Spinal cord (tissue), 10 donors: Measurements from ENCODE around the gene AP1M2. TPM values are rescaled to one million over a fixed set of nuclear protein-coding genes. Genes with fewer than 3 reads are reported as not detected.
"Not testable (repeated sequence)": the region's sequence is repeated elsewhere in the genome, so short reads cannot be mapped to it uniquely, and the experiment has no call there.

Experiments used
- DNase-seq, 6 donors: peaks; one replicate each; pipeline versions ENCODE4 v3.0.0 to v3.0.0-alpha.2; 2013 to 2015; ENCODE audit warnings: low spot score in 6 of 6, low read depth in 4 of 6
- H3K27ac ChIP-seq: one replicate; pipeline ENCODE4 v1.5.1; 2013; ENCODE audit warnings: low read depth, low read length, control low read depth
- H3K27me3 ChIP-seq: one replicate; pipeline ENCODE4 v1.6.1; 2013; ENCODE audit warnings: low read length; ENCODE audit not compliant: control insufficient read depth, insufficient read depth
- H3K36me3 ChIP-seq: one replicate; pipeline ENCODE4 v1.6.1; 2013; ENCODE audit warnings: low read length; ENCODE audit not compliant: control insufficient read depth, insufficient read depth
- H3K4me1 ChIP-seq: one replicate; pipeline ENCODE4 v1.6.1; 2013; ENCODE audit warnings: low read length; ENCODE audit not compliant: control insufficient read depth, insufficient read depth
- H3K4me3 ChIP-seq: one replicate; pipeline ENCODE4 v1.5.1; 2013; ENCODE audit warnings: low read depth, low read length, control low read depth
- H3K9me3 ChIP-seq: one replicate; pipeline ENCODE4 v1.6.1; 2013; ENCODE audit warnings: low read length; ENCODE audit not compliant: control insufficient read depth, insufficient read depth
- WGBS: methylation state at CpG from one replicate; pipeline ENCODE4 v1.1.5; 2013; ENCODE audit warnings: missing lambda C conversion rate; ENCODE audit not compliant: insufficient coverage; 5-methylcytosine and 5-hydroxymethylcytosine counted together
- polyA plus RNA-seq, 2 donors: library from polyadenylated mRNA; unstranded; fragments of 120-200 nt; gene quantifications; one replicate each; pipeline ENCODE4 v1.2.1, GENCODE V29; 2013; ENCODE audit not compliant: insufficient read length in 2 of 2
- total RNA-seq, 2 donors: library from RNA; depleted of rRNA in 1 of 2; stranded (reverse); fragments of 120-200 nt in 1 of 2; fragments of >200 nt in 1 of 2; gene quantifications; one replicate each; pipeline versions ENCODE4 v1.2.3 to v1.2.4, GENCODE V29; 2013 to 2014
- donor health status: healthy.

Gene AP1M2
- total and polyA plus RNA-seq, 4 donors, result 0.30 to 1.2 (median 0.97) TPM

DNA sequence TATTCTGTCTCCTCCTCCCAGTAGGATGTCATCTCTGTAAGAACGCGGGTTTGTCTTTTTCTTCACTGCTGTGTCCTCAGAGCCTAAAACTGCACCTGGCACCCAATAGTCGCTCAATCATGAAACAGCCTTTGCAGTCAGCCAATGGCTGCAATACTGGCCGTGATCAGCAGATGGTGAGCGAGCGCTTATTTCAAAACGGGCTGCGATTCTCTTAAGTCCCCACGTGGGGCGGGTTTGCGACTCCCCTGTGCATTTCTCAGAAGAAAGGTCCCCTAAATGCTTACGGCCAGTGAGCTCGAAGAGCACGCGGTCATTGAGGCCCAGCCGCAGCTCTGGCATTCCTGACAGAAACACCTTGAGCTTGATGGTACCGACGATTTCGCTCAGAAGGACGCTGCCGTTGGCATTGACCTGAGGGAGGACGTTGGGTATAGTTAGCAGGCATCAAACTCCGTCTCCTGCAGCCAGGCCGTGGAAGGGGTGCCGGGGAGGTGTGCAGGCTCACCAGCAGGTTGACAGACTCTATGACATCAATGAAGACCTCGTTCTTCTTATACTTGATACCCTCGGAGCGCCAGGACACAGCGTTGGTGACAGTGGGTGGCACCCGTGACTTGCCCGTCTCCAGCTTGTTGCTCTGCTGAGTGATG is 6.0 kb downstream of the AP1M2 start:
- Histone ChIP-seq H3K36me3 (no peaks in the 10 kb centered on the region), H3K9me3 (no peaks in the 10 kb centered on the region), H3K4me3 (no peak overlapping the region), H3K27ac (no peak overlapping the region), H3K27me3 (peaks cover 5% of the 10 kb centered on the region), H3K4me1 (peaks cover 6% of the 10 kb centered on the region)
- peak in 5 of 6 donors; percentile 83 to 97 (median 86) for DNase-seq
- WGBS, result 23% methylated on average over 27 of the region's 31 CpGs

DNA sequence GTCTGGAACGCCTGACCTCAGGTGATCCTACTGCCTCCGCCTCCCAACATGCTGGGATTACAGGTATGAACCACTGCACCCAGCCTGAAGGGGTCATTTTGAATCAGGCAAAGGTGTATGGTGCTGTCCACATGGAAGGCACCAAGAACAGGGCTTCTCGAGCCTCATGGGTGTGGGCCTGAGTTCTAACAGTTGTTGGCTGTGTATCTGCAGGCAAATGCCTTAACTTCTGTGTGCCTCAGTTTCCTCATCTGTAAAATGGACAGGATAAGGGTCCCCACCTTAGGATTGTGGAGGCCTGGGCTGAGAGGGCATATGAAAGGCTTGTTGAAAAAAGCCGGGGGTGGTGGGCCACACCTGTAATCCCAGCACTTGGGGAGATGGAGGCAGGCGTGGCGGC is 9.2 kb downstream of the AP1M2 start:
- Histone ChIP-seq H3K9me3 (no peaks in the 10 kb centered on the region), H3K27me3 (no peaks in the 10 kb centered on the region), H3K27ac (no peak overlapping the region), H3K4me1 (peaks cover 6% of the 10 kb centered on the region), H3K36me3 (no peaks in the 10 kb centered on the region), H3K4me3 (no peak overlapping the region)
- no peak for DNase-seq
- WGBS, result 99% methylated on average over 6 of the region's 6 CpGs

DNA sequence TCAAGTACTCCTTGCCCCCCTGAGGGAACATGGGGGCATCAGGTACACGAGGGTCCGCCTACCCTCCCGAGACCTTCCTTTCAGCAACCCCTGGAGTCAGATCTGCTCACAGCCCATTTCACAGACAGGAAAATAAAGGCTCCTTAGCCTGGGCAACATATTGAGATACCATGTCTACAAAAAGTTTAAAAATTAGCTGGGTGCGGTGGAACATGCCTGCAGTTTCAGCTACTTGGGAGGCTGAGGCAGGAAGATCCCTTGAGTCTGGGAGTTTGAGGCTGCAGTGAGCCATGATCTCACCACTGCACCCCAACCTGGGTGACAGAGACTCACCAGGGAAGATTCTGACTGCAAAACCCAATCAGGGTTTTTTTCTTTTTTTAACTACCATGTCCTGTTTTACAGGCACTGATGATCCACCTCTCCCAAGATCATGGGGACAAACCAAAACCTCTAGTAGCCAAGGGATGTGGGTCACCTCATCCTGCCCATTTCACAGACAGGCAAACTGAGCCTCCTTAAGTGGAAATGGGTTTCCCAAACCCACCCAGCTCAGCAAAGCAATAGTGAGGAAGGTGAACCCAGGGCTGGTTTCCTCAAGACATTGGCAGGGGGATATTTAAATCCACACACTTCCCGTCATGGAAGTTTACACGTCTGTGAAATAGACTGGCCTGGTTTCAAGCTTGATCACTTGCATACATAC is 11.9 kb downstream of the AP1M2 start:
- 97% methylated on average over 3 of the region's 6 CpGs for whole genome bisulfite sequencing
- Histone ChIP-seq H3K36me3 (no peaks in the 10 kb centered on the region), H3K4me3 (no peak overlapping the region), H3K9me3 (no peaks in the 10 kb centered on the region), H3K4me1 (peaks cover 10% of the 10 kb centered on the region), H3K27me3 (no peaks in the 10 kb centered on the region), H3K27ac (no peak overlapping the region)
- DNase-seq, result no peak

DNA sequence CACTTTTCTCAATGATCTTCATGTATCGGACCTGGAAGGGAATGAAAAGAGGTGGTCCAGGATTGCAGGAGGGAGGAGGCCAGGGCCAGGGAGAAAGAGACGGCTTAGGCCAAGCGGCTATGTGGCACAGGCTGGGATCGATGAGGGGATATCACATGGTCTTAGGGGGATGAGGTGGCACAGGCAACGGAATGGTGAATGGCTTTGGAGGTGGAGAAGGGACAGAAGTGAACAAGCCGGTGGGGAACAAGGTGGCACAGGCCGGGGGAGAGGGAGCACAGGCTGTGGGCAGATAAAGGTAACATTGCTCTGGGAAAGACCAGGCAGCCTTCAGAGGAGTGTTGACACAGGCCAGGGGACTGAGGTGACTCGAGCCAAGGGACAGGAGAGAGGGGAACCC is 12.7 kb downstream of the AP1M2 start:
- 79% methylated on average over 8 of the region's 8 CpGs for WGBS
- no peak for DNase-seq
- no peak overlapping the region for H3K4me3 ChIP-seq
- no peaks in the 10 kb centered on the region for H3K27me3 ChIP-seq
- H3K27ac ChIP-seq, result no peak overlapping the region
- H3K36me3 ChIP-seq, result no peaks in the 10 kb centered on the region
- H3K9me3 ChIP-seq, result no peaks in the 10 kb centered on the region
- peaks cover 17% of the 10 kb centered on the region for H3K4me1 ChIP-seq

DNA sequence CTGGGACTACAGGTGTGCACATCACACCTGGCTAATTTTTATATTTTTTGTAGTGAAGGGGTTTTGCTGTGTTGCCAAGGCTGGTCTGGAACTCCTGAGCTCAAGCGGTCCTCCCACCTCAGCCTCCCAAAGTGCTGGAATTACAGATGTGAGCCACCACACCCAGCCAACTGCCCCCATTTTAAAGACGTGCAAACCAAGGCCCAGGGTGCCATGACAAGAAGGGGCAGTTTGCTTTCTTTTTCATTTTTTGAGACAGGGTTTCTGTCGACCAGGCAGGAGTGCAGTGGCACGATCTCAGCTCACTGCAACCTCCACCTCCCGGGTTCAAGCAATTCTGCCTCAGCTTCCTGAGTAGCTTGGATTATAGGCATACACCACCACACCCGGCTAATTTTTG is 13.3 kb downstream of the AP1M2 start:
- WGBS, result 95% methylated on average over 3 of the region's 6 CpGs

DNA sequence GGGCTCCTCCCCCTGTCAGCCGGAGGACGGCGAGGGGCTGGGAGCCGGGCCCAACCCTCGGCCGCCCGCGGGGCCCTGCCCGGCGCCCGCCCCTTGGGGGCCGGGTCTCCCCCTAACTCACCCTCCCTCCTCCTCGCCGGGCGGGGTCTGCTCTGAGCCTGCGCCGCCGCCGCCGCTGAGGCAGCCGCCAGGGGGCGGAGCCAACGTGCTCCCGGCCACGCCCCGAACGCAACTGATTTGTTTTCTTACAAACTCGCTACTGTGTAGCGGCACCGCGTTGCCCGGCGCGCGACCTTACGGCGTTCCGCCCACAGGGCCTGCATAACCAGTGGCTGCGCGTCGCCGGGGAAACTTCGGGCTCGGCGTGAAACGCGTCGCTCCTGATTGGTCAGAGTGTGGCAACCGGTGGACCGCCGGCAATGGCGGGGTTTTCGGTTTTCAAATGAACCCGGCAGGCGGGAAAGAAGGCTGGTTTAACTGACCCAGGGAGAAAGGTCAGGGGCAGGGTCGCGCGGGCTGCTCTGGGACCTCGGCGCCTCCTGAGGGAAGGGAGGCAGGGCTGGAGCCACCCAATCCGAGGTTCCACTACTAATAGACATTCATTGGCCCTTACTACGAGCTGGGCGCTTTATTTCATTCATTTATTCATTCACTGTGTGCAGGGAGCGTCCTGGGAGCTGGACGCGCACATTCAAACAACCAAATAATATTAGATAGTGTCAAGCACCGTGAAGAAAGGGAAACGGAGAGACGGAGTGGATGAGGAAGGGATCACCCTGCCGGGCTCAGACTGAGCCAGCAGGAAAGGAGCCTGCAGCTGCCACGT is 18.1 kb downstream of the AP1M2 start, which contains the start of gene CDKN2D:
Gene CDKN2D, minus strand, starts transcription at position 154 of the 826 bp plus-strand sequence. CDS start 326 bp downstream, outside the sequence.
- DNase-seq, result peak; percentile 97 to 100 (median 98)
- H3K4me3 ChIP-seq, result peak within 1 kb of the TSS; percentile 68
- peaks cover 50% of the 10 kb centered on the region for H3K4me1 ChIP-seq
- H3K36me3 ChIP-seq, result peaks cover 9% of the 10 kb centered on the region
- H3K9me3 ChIP-seq, result no peaks in the 10 kb centered on the region
- under 1% methylated on average over 66 of the region's 71 CpGs for WGBS
- H3K27me3 ChIP-seq, result no peaks in the 10 kb centered on the region
- peak within 1 kb of the TSS; percentile 65 for H3K27ac ChIP-seq

More for the DNA sequence above, 13.3 kb downstream of the AP1M2 start:
- not testable (repeated sequence) for DNase-seq, H3K36me3 ChIP-seq, H3K4me3 ChIP-seq, H3K27ac ChIP-seq, H3K27me3 ChIP-seq, H3K9me3 ChIP-seq
- peaks cover 21% of the 10 kb centered on the region for H3K4me1 ChIP-seq

DNA sequence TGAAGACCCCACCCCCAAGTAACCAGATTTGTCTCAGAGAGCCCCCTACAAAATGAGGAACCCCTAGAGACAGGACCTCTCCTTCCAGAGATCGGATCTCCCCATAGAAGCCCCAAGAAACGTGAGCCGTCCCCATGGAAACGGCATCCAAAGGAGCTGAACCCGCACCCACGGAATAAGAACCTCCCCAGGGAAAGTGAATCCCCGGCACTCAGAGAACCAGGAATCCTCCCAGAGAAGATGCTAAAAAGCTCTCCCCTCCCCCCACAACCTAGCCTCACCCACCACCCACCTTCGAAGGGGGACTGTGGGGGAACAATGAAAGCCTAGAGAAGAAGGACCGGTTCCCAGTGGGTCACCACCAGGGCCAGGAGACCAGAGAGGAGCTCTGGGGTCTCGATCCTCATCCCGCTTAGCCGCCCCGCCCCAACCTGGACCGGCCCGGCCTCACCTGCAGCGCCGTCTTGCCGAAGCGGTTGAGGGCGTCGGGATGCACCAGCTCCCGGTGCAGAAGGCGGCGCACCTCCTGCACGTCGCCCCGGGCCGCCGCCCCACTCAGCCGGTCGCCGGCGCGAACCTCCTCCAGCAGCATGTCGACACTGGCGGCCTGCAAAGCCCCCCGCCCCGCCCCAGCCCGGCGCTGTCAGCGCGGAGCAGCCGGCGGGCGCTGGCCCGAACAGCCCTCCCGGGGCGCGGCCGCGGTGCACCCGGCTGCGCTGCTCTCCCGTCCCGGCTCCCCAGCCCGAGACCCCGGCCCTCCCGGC is 18.9 kb downstream of the AP1M2 start:
- peak in 2 of 6 donors; percentile 54 to 61 for DNase-seq
- Histone ChIP-seq H3K4me3 (peak overlapping the region; percentile 68), H3K36me3 (peaks cover 9% of the 10 kb centered on the region), H3K4me1 (peaks cover 50% of the 10 kb centered on the region), H3K27ac (peak overlapping the region; percentile 35), H3K27me3 (no peaks in the 10 kb centered on the region), H3K9me3 (no peaks in the 10 kb centered on the region)
- WGBS, result under 1% methylated on average over 56 of the region's 58 CpGs

DNA sequence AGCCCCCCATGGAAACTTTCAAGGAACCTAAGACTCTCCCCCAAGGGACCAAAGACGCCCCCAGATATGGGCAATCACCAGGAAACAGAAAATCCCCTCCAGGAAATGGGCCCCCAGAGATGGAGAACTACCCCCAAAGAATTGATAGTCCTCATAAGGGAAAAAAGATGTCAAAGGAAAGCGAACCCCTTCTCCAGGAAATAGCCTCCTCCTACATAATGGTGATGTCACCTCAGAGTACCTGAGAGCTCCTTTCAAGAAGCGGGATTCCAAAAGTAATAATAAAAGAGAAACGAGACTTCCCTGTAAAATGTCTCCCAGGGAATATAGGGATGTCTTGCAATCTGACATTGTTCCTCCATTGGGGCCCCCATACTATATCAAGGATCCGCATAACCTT is 19.5 kb downstream of the AP1M2 start:
- Histone ChIP-seq H3K4me1 (peaks cover 48% of the 10 kb centered on the region), H3K9me3 (no peaks in the 10 kb centered on the region), H3K36me3 (peaks cover 9% of the 10 kb centered on the region), H3K27ac (no peak overlapping the region), H3K4me3 (peak overlapping the region; percentile 68), H3K27me3 (no peaks in the 10 kb centered on the region)
- DNase-seq, result peak in 1 of 6 donors; percentile 12
- WGBS, result 20% methylated on average over 2 of the region's 5 CpGs
